ENCODE results near the gene PITPNM3.

DNA sequence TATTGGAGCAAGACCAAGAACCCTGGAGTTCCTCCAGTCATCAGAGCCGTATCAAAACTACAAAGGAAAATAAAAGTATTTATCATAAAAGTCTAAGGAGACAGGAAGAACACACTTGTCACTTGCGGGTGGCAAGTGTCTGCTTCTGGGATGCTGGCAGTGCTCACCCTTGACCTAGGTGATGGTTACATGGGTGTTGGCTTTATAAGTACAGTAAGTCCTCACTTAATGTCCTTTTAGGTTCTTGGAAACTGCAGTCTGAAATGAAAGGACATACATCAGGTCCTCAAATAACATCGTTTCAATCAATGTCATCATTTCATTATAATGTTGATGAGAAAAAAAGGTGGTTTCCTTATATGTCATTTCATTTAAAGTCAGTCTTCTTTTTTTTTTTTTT lies 118.4 kb downstream of the PITPNM3 start:
- TF ChIP-seq EZH2 (IDR thresholded peaks at IDR 0.05; ENCODE audit: low read depth, unreplicated experiment) (no peak), ZNF114 (CRISPR knock-in tag; IDR thresholded peaks at IDR 0.05) (no peak), POLR2AphosphoS5 (IDR thresholded peaks at IDR 0.05; ENCODE audit: low read depth) (no peak)
- TF ChIP-seq, protein P1, sequence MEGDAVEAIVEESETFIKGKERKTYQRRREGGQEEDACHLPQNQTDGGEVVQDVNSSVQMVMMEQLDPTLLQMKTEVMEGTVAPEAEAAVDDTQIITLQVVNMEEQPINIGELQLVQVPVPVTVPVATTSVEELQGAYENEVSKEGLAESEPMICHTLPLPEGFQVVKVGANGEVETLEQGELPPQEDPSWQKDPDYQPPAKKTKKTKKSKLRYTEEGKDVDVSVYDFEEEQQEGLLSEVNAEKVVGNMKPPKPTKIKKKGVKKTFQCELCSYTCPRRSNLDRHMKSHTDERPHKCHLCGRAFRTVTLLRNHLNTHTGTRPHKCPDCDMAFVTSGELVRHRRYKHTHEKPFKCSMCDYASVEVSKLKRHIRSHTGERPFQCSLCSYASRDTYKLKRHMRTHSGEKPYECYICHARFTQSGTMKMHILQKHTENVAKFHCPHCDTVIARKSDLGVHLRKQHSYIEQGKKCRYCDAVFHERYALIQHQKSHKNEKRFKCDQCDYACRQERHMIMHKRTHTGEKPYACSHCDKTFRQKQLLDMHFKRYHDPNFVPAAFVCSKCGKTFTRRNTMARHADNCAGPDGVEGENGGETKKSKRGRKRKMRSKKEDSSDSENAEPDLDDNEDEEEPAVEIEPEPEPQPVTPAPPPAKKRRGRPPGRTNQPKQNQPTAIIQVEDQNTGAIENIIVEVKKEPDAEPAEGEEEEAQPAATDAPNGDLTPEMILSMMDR (conservative IDR thresholded peaks at IDR 0.05; ENCODE audit: low read depth in 2 of 2), result no peak
- TF ChIP-seq, protein P2, sequence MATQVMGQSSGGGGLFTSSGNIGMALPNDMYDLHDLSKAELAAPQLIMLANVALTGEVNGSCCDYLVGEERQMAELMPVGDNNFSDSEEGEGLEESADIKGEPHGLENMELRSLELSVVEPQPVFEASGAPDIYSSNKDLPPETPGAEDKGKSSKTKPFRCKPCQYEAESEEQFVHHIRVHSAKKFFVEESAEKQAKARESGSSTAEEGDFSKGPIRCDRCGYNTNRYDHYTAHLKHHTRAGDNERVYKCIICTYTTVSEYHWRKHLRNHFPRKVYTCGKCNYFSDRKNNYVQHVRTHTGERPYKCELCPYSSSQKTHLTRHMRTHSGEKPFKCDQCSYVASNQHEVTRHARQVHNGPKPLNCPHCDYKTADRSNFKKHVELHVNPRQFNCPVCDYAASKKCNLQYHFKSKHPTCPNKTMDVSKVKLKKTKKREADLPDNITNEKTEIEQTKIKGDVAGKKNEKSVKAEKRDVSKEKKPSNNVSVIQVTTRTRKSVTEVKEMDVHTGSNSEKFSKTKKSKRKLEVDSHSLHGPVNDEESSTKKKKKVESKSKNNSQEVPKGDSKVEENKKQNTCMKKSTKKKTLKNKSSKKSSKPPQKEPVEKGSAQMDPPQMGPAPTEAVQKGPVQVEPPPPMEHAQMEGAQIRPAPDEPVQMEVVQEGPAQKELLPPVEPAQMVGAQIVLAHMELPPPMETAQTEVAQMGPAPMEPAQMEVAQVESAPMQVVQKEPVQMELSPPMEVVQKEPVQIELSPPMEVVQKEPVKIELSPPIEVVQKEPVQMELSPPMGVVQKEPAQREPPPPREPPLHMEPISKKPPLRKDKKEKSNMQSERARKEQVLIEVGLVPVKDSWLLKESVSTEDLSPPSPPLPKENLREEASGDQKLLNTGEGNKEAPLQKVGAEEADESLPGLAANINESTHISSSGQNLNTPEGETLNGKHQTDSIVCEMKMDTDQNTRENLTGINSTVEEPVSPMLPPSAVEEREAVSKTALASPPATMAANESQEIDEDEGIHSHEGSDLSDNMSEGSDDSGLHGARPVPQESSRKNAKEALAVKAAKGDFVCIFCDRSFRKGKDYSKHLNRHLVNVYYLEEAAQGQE (IDR thresholded peaks at IDR 0.05; ENCODE audit: unreplicated experiment), result no peak
